NCI-H2227 (cell line): ENCODE data around the gene ETNK1.
"Not testable (repeated sequence)": the region's sequence is repeated elsewhere in the genome, so short reads cannot be mapped to it uniquely, and the experiment has no call there.

Source experiments
- DNase-seq: peaks from one replicate; lab custom pipeline; 2025; ENCODE audit not compliant: unreplicated experiment; lab: John Stamatoyannopoulos, UW

ETNK1 gene

DNA sequence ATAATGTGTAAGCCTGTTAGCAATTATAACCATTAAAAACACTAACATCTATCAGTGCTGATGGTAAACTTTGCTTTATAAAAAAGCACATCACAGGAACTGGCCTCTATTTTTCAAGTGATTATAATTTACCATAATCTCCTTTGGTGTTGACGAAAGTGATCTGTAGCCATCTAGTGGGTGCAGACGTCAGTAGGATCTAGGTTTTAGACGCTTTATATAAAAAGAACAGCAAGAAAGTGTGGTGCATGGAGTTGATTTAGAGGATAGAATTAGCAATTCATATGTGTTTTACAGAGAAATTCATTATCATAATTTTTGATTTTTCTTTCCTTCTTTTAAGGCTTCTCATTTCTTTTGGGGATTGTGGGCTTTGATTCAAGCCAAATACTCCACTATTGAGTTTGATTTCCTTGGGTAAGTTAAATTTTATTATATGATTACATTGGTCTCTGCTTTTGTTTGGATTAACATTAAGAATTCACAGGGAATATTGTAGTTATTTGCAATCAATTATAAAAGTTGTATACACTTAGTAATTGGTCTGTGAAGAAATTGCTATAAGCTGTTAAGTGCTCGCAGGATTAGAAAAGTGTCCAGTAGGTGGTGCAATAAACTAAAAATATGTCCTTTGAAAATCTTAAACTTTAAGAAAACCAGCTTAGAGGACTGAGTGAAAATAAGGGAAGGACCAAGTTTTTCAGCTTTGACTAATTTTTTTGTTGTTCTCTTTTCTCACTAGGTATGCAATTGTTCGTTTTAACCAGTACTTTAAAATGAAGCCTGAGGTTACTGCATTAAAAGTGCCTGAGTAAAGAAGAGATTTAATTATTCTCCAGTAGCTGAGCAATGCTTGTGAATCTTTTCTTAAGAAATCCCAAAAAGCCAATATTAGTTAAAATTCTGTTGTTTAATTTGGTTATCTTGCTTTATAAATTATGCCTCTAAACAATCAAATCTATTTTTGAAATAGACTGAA is 59.5 kb downstream of the ETNK1 start:
- peak; percentile 47 for DNase-seq

DNA sequence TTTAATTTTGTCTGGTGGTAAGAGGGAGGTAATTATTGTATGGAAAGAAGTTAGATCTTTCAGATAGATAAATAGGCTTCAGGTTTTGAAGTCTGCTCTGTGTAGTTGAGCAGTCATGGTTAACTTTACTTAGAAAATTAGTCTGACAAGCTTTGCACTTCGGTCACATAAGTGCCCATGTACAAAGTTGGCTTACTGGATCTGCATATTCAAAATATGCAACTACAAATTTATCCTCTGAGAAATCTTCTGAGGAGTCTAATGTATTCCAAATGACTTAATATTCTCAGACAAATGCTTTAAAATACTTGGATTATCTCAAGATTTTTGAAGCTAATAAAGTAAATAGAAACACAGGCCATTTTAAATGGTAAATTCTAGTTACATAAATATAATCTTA is 61.2 kb downstream of the ETNK1 start:
- no peak for DNase-seq

DNA sequence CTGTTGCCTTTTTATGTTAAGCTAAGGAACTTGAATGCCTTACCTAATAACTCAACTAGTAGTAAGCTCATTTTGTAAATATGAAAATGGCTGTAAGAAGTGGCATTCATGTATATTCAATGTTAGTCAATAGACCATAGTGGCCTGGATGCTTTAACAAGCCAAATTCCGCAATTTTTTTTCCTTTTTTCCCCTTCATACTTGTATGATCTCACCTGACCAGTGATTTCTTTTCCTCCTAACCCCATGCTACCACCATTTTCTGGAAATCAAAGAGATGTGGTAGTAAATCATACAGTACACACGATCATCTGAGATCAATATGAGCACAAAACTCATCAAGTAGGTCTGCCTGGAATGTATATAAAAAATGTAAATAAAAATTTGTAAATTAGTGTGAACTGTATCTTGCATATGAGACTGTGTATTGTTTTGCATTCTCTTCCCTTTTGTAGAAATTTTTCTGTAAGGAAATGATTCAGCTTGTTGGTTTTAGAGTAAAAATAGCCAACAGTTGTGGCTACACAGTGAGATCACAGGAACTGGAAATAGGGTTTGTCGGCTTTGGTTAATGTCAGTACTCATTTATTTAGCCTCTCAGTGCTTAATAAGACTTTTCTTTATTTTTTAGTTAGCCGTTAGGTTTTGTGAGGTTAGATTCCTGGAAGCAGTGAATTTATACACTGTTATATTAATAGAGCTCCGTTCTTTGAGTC is 62.5 kb downstream of the ETNK1 start:
- no peak for DNase-seq

DNA sequence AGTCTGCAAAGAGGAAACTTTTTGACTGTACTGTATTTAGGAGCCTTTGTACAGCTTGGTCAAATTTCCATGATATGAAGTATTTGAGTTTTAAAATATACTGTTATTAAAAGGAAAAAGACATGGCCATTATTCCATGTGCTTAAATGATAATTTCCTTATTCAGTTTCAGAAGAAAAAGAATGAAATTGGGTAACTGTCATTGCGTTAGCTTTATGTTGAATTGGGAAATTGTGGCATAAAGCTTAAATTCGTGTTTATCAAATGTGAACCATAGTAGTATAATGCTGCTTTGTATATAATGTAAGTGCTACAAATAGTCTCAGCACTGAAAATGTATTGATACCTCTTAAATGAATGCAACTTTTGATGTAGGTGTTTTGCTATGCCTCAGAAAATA is 64.9 kb downstream of the ETNK1 start:
- no peak for DNase-seq

DNA sequence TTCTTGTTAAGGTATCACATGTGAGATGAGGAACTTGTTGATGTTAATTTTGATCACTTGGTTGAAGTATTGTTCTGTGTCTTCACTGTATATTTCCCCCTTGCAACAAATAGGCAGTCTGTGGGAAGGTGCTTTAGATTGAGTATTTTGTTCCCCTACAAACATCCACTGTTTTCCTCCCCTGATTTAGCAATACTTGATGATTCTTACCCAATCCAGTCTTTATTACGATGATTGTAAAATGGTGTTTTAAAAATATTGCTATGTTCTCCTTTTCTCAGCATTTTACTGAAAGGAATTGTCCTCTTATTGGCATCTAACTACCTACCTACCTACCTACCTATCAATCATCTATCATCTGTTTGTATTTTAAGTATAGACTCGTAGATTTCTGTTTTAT is 66.3 kb downstream of the ETNK1 start:
- no peak for DNase-seq

DNA sequence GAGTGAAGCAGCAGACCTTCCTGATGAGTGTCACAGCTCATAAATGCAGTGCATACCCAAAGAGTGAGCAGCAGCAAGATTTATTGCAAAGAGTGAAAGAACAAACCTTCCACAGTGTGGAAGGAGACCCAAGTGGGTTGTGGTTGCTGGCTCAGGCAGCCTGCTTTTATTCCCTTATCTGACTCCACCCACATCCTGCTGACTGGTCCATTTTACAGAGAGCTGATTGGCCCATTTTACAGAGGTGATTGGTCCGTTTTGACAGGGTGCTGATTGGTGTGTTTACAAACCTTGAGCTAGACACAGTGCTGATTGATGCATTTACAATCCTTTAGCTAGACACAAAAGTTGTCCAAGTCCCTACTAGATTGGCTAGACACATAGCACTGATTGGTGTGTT is 67.5 kb downstream of the ETNK1 start:
- not testable (repeated sequence) for DNase-seq

DNA sequence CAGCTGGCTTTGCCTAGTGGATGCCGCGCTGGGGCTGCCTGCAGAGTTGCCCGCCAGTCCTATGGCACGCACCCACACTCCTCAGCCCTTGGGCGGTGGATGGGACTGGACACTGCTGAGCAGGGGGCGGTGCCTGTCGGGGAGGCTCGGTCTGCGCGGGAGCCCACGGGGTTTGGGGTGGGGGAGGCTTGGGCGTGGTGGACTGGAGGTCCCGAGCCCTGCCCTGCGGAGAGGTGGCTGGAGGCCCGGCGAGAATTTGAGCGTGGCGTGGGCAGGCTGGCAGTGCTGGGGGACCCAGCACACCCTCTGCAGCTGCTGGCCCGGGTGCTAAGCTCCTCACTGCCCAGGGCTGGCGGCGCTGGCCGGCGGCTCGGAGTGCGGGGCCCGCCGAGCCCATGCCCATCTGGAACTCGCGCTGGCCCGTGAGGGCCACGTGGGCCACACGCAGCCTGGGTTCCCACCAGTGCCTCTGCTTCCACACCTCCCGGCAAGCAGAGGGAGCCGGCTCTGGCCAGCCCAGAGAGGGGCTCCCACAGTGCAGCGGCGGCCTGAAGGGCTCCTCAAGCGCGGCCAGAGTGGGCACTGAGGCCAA is 68.1 kb downstream of the ETNK1 start:
- no peak for DNase-seq

DNA sequence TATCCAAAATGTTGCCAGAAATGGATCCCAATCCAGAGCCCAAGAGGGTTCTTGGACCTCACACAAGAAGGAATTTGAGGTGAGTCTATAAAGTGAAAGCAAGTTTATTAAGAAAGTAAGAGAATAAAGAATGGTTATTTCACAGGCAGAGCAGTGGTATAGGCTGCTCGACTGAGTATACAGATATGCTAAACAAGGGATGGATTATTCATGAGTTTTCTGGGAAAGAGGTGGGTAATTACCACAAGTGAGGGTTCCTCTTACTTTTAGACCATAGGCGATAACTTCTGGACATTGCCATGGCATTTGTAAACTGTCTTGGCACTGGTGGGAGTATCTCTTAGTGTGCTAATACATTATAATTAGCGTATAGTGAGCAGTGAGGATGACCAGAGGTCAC is 73.6 kb downstream of the ETNK1 start:
- no peak for DNase-seq

DNA sequence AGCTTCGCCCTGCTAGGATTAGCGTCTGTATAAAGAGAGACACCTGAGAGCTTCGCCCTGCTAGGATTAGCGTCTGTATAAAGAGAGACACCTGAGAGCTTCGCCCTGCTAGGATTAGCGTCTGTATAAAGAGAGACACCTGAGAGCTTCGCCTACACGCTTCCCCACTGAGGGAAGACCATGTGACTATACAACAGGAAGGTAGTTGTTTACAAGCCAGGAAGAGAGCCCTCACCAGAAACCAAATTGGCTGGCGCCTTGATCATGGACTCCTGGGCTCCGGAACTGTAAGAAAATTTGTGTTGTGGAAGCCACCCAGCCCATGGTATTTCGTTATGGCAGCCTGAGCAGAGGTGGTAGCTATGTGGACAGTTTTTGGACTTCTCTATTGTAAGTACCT is 74.7 kb downstream of the ETNK1 start:
- DNase-seq, result not testable (repeated sequence)

DNA sequence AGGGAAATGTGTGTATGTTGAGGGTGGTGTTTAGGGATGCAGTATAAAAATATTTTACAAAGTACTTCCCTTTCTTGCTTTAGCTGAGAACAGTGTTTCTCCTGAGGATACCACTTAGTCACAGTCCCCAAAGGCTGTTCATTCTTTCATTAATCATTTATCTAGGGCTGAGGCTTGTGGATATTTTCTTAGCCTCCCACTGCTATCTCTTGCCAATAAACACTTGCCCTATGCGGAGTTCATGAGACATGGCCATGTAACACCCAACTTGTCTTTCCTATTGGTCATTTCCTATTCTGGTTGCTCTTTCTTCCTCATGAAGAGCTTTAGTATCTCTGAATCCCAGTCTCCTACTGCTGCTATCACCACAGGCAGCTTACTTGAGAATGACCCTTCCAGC is 75.1 kb downstream of the ETNK1 start:
- DNase-seq, result no peak

DNA sequence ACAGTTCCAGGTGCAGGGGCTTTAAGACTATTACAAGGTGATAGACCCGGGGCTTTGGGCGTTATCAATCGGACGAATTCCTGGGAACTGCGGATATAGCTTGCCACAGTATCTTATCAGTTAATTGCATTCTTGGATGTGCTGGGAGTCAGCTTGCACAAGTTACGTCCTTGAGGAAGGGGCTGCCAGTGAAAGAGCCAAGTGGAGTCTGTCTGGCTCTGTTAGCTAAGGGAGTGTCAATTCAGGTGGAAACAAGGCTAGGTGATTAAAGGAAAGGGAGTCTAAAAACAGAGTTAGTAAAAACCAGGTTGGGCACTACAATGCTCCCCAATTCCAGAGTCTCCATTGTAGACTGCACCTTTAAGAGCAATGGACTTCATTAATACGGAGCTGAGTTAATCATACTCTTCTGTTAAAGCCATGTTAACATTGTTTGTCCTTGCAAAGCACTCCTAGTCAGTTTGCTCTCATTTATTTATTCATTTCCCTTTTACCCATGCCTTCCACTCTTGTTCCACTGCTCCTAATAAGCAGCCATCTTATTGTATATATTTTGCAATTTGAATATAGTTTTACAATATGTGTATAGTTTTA is 76.3 kb downstream of the ETNK1 start:
- not testable (repeated sequence) for DNase-seq

DNA sequence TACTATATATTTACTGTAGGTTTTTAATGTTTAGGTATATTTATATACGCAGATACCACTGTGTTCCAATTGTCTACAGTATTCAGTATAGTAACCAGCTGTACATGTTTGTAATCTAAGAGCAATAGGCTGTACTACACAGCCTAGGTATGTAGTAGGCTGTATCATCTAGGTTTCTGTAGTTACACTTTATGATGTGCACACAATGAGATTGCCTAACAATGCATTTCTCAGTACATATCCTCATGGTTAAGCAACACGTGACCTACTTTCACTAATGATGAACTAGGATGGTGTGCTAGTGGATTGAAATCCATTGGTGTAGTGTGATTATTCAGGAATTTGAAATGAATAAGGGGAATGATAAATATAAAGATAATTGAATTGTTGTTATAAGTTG is 77.7 kb downstream of the ETNK1 start:
- no peak for DNase-seq

DNA sequence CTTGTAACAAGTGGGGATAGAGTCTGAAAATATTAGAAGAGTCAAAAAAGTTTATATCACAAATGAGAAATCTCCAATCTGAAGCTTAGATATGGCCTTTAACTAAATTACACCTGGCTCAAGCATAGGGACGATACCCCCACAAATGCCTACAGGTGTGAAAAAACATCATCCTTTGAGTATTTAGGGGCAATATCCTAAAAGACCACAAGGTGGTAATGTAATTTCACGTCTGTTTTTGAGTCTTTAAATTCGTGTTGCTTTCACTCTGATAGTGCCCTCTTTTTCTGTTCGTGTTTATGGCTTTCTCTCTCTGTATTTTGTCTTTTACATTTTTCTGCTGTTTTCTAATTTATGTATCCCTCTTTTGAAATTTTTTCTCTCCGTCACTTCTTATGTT is 84.3 kb downstream of the ETNK1 start:
- DNase-seq, result peak; percentile 46

DNA sequence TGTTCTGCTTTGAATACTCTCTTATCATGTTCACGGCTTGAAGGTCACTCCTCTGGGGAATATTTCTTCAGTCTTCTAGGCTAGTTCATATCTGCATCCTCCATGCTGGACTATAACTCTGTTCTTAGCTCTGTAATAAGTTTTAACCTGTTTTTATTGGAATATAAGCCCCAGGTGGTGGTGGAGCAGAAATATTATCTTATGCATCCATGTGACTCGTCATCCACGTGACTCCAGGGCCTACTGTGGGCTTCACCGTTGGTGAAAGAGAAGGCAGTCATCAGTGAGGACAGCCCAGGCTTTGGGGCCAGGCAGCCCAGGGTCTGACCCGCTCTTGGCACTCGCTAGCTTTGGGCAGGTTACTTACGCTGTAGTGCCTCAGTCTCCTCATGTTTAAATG is 87.1 kb downstream of the ETNK1 start:
- DNase-seq, result no peak

DNA sequence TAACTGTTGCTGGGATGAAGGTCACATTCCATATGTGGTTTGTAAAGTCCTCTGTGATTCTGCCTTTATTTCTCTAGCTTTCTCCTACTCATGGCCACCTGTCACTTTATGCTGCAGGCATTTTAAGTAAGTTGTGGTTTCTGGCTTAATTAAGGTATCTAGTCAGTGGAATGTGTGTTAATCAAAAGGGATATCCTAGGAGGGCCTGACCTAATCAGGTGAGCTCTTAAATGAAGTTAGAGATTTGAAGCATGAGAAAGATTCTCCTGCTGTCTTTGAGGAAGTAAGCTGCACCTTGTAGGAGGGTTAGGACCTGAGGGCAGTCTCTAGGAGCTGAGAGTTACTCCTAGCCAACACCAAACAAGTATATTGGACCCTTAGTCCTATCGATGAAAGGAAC is 90.3 kb downstream of the ETNK1 start:
- DNase-seq, result no peak

DNA sequence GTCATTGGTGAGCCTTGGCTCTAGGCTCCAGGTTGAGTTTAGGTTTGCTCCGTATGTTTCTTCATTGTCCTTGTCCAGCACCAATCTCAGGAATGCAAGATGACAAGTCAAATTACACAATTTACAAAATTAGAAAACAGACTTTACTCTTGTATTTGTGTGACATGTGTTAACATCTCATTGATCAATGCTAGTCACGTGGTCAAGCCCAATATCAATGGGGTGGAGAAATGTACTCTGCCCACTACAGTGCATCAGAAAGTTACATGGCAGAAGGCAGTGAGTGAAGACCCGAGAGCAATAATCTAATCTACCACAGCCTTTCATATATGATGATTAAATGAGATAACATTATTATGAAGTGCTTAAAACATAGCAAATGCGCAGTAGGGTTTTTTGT is 94.8 kb downstream of the ETNK1 start:
- no peak for DNase-seq

DNA sequence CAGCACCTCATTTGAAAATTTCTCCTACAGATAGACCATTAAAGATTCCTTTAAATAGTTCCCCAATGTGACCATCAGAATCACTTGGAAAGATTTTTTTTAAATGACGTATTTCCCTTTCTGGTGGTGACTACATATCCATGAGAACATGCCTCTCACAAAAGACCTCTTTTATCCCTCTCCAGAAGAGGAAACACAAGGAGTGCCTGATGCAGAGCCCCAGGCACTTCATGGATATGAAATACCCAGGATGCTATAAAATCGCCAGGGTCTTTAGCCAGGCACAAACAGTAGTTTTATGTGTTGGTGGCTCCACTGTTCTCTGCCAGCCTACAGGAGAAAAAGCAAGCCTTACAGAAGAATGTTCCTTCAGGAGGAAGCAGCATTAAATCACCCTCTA is 97.1 kb downstream of the ETNK1 start:
- no peak for DNase-seq

DNA sequence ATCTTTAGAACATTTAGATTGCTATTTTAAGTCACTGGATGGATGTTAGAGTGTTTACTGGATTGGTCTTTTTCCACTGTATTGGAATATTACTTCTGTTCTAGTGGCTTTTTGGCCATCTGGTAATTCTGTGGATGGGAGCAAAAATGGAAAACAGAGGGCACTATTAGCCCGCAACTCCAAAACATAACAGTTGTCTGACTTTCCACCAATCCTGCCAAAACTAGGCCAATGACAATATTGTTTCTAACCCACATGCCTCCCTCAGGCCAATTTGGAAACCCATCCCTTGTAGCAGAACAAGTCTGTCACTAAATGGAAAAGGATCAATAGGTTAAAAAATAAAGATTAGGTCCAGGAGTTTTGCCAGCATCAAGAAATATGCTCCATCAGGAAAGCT is 97.8 kb downstream of the ETNK1 start:
- no peak for DNase-seq

DNA sequence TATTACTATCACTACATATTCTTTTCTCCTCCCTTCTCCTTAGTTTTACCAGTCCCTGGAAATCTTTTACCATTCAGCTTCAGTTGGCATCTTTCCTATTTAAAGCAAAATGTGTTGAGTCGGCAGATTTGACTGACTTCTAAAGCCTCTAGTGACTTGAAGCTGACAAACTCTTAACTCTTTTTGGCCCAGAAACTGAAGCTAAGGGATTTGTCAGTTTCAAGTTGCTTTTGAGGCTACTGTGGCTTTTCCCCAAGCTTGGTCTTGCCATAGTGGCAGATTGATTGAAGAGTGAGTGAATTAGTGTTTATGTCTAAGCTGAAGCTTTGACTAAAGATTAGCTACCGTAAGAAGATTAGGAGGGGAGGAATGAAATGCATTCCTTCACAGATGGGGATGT is 104.0 kb downstream of the ETNK1 start:
- no peak for DNase-seq

DNA sequence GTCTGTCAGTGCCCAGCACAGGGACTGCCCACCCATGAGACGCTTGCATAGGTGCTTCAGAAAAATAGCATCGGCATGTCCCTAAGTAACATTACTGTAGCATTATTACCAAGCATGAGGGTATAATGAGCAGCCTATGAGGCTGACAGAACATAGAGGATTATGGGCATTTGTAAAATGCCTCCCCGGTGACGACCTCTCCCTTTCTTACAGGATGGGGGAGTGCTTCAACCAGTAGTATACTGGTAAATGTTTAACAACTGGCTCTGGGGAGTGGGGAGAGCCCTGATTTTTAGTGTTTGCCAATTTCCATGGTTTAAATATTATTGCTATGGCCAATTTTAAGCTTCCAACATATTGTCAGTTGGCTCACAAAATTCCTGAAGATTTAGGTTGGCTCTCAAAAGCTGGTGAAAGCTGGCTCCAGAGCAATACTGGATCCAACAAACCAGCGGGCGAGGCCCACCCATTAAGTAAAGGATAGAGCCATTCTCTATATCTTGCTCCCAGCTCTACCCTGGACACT is 104.5 kb downstream of the ETNK1 start:
- DNase-seq, result no peak

DNA sequence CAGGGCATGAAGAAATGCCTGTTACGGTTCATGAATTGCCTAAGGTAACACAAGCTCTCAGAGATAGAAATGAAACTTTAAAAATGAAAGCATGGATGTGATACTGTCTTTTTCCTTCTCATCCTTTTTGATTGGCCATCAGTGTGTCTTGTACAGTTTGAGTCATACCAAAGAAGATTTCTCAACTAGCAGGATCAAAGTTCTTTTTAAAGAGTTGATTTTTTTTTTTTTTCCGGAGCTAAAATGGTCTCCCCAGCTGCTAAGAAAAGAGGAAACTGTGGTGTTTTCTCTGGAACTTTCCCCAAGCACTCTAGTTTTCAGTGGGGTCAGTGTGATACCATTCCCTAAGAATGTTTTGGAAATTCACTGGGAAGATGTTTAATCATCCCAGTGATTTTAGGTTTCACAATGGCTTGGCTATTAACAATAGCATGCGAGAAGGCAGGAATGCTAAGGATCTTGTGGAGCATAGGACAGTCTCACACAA is 105.0 kb downstream of the ETNK1 start:
- no peak for DNase-seq
